GM03348 (cell line): ENCODE results near the gene SFMBT1.
"Not testable (repeated sequence)": the region's sequence is repeated elsewhere in the genome, so short reads cannot be mapped to it uniquely, and the experiment has no call there.

Experiments
- DNase-seq: peaks from one replicate; pipeline ENCODE4 v3.0.0; 2012; ENCODE audit warnings: low spot score

Gene SFMBT1

DNA sequence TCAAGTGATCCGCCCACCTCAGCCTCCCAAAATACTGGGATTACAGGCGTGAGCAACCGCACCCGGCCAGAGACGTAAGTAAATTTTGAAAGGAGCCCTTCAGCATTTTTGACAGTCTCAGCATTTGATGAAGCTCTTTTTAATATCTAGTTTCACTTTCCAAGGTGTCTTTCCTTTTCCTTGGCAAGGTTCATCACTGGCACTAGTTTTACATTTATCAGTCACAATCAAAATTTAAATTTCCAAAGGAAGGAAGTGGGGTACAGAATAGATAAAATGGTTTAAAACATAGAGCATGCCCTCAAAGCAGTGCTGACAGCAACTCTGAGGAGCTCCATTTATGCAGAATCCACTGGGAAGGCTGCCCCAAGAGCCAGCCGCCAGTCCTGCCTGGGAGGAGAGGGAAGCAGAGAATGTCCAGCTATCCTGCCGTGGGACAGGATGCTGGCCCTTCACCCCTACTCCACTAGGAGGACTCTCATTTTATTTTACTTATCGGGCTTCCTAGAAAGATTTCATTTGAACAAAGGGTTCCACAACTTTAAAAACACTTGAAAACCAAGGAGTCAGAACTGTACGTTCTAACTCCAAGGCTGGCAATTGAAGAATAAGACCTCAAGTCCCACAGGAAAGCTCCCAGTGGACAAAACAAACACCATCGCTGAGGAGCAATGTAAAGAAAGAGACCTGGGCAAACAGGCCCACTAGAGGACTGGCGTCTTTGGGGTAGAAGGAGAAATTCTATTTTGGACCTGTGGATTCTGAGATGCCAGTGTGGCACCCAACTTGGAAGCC is 9.9 kb downstream of the SFMBT1 start:
- no peak for DNase-seq

GRCh38 chr3:53035018-53035417 is 10.9 kb downstream of the SFMBT1 start:
- DNase-seq = not testable (repeated sequence)

DNA sequence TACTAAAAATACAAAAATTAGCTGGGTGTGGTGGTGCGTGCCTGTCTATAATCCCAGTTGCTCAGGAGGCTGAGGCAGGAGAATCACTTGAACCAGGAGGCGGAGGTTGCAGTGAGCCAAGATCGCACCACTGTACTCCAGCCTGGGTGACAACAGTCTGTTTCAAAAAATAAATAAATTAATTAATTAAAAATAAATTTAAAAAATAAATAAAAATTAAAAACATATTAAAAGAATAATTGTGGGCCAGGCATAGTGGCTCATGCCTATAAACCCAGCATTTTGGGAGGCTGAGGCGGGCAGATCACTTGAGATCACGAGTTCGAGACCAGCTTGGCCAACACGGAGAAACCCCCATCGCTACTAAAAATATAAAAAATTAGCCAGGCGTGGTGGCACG is 11.5 kb downstream of the SFMBT1 start:
- not testable (repeated sequence) for DNase-seq

DNA sequence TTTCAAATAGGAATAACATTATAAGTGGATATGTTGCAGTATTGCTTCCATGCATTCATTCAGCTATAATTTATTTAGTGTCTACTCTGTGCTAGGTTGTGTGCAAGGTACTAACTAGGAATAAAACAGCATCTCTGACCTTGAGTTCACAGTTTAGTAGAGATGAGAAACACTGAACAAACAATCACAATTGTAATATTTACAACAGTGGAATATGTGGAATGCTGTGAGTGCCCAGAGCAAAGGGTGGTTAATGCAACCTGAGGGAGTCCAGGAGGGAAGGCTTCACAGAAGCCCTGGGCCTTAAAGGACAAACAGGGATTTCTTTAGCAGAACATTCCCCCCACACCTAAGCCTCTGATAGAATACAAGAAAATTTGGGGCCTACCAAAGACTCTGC is 13.3 kb downstream of the SFMBT1 start:
- DNase-seq = no peak

DNA sequence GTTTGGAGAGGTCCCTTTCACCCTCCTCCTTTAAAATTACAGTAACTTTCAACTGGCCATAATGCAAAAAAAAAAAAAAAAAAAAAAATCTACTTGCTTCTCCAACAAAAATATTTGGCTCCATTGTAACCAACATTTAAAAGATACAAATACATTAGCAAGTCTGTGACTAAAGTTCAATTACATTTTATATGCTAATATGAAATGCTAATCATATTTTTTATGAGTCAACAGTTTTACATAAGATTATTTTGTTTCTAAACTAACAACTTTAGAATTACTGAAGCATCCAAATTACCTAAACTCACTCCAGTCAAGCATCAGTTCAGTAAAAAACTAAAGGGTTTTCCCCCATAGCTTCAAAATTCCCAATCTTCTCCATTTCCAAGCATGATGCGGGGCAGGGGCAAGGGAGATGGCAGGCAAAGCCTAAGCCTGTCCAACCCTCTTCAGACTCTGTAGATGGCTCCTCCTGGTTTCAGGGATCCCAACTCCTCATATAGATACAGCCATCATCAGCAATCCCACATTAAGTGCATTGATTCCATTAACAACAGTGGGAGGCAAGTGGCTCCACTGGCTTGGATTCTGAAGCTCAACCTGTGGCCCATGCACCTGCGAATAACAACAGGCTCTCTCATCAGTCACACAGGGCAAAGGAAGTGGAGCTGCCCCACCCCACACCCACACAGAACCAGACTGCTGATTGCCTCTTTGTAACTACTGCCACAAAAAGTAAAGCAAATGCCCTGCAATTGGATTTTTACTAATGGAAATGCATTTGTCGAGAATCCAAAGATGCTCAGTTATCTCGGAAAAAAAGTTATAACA is 15.0 kb downstream of the SFMBT1 start:
- DNase-seq = no peak

- no peak for DNase-seq
Measured at GRCh38 chr3:53028641-53029040, 17.2 kb downstream of the SFMBT1 start.

DNA sequence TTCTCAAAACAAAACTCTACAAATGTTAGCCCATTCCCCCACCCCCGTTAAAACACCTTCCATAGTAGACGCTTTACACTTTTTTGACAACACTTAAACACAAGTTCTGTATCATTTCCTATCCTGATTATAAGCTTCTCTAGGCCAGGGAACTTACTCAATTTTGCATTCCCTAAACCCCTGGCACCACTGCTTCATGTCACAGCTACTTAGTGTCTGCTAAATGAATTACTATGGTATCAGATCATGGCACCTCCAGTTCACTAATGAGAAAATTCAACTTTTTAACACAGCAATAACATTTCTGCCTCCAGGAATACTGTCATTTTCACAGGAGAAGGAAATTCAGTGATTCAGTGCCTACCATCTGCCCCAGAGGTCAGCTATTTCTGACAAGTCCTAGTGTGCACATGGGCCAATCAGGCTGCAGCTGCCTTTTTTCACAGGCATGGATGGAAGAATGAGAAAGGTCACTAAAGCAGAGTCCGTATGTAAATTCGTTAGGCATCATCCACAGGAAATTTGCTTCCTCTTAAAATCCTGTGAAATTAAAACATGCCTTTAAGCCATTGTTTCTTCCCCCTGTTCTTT is 18.5 kb downstream of the SFMBT1 start:
- no peak for DNase-seq

DNA sequence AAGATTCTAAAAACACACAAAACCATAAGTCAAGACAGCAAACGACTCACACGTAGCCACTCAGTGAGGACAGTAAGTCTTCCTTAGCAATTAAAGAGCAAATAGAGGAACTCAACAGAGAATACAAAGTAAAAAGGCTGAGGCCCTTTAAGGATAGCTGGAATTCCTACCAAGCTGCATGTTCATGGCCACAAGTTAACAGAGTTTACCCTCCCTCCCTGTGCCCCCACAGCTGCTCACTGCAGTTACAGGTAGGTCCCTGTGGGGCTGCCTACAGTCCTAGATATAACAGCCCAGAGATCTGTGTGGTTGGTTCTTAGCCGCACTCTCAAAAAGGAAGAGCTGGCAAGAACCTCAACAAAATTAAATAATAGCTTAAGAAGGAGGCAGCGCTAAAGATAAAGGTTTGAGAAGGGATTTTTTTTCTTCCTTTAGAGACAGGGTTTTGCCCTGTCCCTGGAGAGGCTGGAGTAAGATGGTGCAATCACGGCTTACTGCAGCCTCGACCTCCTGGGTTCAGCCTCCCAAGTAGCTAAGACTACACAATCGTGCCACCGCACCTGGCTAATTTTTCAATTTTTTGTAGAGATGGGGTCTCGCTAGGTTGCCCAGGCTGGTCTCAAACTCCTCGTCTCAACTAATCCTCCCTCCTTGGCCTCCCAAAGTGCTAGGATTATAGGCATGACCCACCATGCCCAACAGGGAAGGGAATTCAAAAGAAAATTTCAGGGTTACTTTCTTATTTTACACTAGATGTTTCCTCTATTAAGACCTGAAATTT is 19.3 kb downstream of the SFMBT1 start:
- no peak for DNase-seq

GRCh38 chr3:53024315-53024714 is 21.6 kb downstream of the SFMBT1 start:
- no peak for DNase-seq

GRCh38 chr3:53023072-53023823 is 22.6 kb downstream of the SFMBT1 start:
- no peak for DNase-seq

GRCh38 chr3:53022647-53023046 is 23.2 kb downstream of the SFMBT1 start:
- DNase-seq = no peak

GRCh38 chr3:53016236-53016635 is 29.6 kb downstream of the SFMBT1 start:
- no peak for DNase-seq

- DNase-seq = no peak
Measured at GRCh38 chr3:53011324-53011723, 34.5 kb downstream of the SFMBT1 start.

- DNase-seq = no peak
Measured at GRCh38 chr3:53009826-53010539, 35.9 kb downstream of the SFMBT1 start.

DNA sequence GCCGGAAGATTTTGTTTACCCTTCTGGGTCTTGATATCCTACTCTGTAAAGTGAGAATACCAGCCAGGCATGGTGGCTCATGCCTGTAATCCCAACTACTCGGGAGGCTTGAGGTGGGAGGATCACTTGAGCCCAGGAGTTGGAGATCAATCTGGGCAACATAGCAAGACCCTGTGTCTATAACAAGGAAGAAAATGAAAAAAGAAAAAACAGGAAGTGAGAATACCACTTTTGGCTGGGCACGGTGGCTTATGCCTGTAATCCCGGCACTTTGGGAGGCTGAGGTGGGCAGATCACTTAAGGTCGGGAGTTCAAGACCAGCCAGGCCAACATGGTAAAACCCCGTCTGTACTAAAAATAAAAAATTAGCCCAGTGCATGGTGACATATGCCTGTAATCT is 36.9 kb downstream of the SFMBT1 start:
- DNase-seq = no peak

DNA sequence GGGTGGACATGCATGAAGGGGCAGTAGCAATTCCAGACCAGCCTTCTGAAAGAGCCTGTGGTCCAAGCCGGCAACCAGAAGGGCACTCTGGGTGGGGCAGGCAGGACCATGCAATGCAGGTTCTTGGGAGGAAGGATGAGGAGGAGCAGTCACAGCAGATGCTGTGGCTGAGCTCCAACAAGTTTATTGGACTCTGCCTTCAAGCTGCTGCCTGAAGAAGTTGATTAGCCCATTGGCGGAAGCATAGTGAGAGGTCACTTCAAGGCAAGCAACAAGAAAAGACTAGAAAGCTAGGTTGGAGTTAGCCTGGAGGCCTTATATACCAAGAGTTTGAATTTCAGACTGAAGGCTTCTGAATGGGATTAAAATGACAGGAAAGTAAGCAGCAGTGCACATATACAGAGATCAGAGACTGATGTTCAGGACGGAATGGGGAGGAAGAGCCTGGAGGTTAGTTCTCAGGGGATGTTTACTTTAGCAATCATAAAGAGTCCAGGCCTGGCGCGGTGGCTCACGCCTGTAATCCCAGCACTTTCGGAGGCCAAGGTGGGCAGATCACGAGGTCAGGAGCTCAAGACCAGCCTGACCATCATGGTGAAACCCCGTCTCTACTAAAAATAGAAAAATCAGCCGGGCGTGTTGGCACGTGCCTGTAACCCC is 39.9 kb downstream of the SFMBT1 start:
- DNase-seq = no peak

DNA sequence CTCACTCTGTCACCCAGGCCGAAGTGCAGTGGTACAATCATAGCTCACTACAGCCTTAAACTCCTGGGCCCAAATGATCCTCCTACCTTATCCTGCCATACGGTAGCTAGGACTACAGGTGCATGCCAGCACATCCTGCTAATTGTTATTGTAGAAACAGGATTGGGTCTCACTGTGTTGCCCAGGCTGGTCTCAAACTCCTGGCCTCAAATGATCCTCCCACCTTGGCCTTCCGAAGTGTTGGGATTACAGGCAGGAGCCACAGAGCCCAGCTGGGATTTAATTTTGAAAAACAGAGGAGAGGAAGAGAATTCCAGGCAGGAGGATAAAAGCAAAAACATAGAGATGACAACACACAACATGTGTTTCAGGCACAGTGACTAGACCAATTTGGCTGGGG is 40.5 kb downstream of the SFMBT1 start:
- no peak for DNase-seq

DNA sequence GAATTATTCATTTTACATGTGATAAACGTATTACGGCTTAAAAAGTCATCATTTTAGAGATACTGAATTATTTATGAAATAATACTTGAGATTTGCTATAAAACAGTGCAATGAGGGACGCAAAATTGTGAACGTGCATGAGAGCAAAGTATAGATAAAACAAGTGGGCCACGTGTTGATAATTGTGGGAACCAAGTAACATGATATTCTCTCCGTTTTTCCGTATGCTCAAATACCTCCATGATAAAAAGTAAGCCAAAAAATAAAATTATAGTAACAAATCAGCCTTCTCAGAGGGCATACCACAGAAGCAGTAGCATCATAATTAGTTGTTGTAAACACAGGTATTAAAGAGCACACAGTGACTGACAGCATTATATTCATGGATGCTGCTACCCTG is 42.6 kb downstream of the SFMBT1 start:
- DNase-seq = no peak

DNA sequence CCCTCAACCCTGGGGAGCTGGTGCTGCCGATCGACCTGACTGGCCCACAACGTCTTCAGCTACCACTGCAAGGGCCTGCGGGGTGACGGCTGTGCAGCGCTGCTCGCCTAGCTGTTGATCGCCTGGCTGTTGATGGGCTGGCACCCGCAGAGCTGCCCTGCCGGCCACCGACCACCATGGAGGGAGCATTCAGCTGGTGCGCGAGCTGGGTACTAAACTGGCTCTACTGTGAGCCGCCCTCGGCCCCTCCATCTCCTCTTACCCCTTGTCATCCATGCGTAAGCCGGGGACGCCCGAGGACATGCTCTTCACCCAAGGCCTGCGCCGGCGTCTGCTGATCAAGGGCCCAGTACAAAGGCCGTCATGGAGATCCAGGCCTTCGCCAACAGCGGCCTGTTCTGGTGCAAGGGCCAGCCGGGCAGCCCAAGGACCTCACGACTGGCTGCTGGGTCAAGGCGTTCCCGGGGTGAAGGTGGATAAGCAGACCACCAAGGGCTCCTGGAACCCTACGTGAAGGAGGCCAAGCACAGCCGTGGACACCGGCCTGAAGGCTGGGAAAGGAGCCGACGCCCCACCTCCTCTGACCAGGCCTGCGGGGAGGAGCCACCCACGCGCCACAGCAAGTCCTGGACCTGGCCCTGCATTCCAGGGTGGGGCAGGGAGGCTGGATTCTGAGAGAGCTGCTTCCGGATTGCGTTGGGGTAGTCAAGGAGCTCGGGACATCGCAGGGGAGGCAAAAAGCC is 46.9 kb downstream of the SFMBT1 start:
- DNase-seq = no peak

DNA sequence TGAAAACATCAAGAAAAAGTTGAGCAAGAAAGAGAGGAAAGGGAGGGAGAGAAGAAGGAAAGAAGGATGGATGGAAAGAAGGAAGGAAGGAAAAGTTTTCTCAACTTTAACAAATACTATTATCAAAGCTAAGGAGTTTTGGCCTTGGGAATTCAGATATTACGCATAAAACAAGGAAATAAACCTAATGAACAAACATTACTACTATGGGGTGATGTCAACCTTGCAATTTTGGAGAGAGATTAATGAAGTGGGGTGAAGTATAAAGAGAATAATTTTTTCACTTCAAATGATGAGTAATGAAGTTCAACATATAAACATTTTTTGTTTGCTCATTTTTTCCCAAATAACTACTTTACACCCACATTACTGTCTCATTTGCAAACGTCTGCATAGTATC is 55.2 kb downstream of the SFMBT1 start:
- DNase-seq = no peak
